ENCODE data around the gene GPATCH1.

The GPATCH1 gene

DNA sequence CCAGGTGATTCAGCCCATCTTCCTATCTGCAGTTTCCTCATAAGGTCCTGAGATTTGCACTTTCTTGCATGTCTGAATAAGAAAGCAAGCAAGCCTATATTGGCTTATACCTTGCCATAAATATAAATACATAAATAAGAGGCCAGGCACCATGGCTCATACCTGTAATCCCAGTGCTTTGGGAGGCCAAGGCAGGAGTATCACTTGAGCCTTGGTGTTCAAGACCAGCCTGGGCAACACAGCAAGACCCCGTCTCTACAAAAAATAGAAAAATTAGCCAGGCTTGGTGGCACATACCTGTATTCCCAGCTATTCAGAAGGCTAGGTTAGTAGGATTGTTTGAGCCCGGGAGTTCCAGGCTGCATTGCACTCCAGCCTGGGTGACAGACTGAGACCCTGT lies 5.5 kb upstream of the GPATCH1 start:
- TF ChIP-seq, protein P1, sequence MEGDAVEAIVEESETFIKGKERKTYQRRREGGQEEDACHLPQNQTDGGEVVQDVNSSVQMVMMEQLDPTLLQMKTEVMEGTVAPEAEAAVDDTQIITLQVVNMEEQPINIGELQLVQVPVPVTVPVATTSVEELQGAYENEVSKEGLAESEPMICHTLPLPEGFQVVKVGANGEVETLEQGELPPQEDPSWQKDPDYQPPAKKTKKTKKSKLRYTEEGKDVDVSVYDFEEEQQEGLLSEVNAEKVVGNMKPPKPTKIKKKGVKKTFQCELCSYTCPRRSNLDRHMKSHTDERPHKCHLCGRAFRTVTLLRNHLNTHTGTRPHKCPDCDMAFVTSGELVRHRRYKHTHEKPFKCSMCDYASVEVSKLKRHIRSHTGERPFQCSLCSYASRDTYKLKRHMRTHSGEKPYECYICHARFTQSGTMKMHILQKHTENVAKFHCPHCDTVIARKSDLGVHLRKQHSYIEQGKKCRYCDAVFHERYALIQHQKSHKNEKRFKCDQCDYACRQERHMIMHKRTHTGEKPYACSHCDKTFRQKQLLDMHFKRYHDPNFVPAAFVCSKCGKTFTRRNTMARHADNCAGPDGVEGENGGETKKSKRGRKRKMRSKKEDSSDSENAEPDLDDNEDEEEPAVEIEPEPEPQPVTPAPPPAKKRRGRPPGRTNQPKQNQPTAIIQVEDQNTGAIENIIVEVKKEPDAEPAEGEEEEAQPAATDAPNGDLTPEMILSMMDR (IDR thresholded peaks at IDR 0.05) = no peak

DNA sequence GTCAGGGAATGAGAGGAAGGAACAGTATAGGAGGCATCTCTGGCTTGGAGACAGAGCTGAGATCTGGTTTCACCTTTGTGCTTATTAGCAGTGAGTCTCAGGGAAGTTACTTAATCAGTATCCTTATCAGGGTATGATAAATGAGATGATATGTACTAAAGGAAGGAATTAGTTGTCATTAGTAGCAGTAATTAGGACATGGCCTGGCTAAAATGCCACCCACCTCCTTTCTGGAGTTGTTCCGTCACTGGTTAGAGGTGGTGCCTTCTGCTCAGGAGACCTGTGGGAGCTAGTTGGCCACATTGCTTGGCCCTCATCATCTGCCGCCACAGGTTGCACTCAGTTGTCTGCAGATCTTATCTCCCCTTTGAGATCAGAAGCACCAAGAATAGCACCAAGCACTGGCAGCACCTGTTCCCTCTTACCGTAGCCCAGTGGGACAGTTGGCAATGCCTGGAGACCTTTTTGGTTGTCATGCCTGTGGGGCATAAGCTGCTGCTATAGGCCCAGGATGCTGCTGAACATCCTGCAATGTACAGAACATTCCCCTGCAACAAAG lies 4.7 kb downstream of the GPATCH1 start:
- TF ChIP-seq, protein P1 (IDR thresholded peaks at IDR 0.05) = no peak

DNA sequence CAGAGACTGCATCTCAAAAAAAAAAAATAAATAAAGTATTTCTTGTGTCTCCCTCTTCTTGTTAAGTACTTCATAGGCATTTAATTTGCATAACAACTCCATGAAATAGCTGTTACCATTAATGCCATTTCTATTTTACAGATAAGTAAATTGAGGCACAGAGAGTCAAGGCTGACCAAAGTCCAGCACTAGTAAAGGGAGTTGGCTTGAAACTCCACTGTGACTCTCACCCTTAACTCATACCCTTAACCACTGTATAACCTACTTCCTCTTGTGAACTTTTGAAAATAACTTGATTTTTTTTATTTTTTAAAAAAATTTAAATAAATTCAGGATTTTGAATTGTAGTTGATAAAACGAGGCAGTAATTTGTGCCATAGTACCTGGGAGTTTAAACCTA lies 6.0 kb downstream of the GPATCH1 start:
- TF ChIP-seq, protein P1 (IDR thresholded peaks at IDR 0.05) = no peak

DNA sequence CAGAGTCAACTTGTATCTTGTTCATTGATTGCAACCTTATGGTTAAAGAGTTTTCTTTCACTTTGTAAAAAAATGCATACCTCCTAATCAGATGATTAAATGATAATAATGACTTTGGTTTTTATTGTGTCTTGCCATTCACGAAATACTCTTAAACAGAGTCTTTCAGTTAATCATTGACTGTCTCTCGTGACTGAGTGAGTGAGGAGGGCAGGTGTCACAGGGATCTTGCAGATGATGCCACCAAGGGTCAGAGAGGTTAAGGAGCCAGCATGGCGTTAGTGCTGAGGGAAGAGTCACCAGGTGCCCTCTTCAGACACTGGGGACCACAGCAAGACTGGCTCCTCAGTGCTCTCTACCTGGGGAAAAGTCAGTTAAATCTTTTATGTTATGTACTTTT lies 8.0 kb downstream of the GPATCH1 start:
- TF ChIP-seq, protein P1 (IDR thresholded peaks at IDR 0.05) = no peak

DNA sequence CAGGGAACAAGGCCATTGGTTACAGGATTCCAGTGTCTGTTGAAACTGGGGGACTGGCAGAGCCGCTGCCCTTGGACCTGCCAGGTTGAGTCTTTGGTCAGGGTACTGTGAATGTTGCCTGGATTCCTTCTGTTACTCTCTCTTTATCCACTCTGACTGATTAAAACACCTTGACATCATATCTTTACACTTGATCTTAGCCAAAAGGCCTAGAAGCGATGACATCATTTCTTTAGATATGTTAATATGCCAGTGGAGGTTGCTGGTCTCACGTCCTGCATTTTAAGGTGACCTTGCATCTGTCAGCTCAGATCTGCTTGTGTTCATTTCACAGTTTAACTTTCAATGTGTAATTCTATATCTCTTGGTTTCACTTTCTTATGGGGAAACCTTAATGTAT lies 9.2 kb downstream of the GPATCH1 start:
- TF ChIP-seq, protein P1 (IDR thresholded peaks at IDR 0.05) = no peak

DNA sequence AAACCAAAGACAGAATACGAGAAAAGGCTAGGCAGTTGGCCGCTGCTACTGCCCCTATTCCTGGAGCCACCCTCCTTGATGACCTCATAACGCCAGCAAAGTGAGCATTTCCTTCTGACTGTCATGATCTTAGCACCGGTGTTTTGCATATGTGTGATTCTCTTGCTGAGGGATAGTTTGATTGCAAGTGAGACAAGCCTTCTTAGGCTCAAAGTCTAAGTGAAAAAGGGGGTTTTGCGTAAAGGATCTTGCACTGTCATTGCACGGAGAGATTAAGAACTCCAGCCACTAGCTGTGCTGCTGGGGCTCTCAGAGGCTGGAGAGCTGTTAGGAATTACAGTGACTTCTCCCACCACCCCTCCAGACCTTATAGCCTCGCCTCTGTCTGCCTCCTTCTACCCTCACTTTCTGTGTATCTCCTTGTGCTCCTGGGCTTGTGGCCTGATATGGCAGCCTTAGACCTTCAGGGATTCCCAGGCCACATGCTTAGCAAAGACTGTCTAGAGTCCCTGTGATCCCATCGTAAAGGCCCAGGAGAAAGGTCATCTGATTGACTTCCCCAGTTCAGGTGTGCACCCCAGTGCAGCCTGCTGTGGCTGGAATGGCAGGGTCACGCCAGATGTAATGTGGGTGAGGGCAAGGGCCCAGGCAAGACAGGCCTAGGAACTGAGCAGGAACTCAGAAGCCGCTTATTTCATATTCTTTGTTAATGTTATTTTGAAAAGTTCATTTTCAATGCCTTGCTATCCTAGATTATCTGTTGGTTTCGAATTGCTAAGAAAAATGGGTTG lies 12.6 kb downstream of the GPATCH1 start:
- TF ChIP-seq, protein P1 (IDR thresholded peaks at IDR 0.05) = no peak

DNA sequence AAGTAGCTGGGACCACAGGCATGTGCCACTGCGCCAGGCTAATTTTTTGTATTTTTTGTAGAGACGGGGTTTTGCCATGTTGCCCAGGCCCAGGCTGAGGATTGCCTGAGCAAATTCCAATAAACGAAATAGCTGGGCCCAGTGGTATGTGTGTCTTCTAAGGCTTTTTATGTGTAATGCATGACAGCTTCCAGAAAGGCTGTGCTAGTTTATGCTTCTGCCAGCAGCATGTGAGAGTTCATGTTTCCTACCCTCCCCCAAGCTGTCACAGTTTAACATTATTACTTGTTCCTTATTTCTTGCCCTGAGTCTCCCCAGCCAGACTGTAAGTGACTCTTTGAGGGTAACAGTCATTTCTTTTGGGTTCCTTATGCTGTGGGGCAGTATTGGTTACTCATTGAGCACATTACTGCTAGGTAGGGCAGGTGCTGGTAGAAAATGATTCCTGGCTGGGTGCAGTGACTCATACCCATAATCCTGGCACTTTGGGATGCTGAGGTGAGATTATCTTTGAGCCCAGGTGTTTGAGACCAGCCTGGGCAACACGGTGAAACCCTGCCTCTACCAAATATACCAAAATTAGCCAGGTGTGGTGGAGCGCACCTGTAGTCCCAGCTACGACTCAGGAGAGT lies 13.6 kb downstream of the GPATCH1 start:
- TF ChIP-seq, protein P1 (IDR thresholded peaks at IDR 0.05) = no peak

Data from LNCAP (cell line).